Measurements from ENCODE around the gene TBX18. TPM values are rescaled to one million over a fixed set of nuclear protein-coding genes. Genes with fewer than 3 reads are reported as not detected.

The TBX18 gene
- total and polyA plus RNA-seq, 9 of the 15 experiments (the other 6 are each of a cell fraction or from before 2014, with no cell fraction given) = 4.0 to 36.1 (median 20.7) TPM

GRCh38 chr6:84763003-84763885 is 1.2 kb downstream of the TBX18 start (continued):
- TF ChIP-seq PBX2 (CRISPR knock-in tag; IDR thresholded peaks at IDR 0.05; ENCODE audit: low read depth) (no peak), PBX2 (tag; conservative IDR thresholded peaks at IDR 0.05; ENCODE audit: low read depth) (no peak), ZNF347 (CRISPR knock-in tag; IDR thresholded peaks at IDR 0.05; ENCODE audit: low read depth) (no peak), ZNF57 (CRISPR knock-in tag; IDR thresholded peaks at IDR 0.05) (no peak), ZNF407 (IDR thresholded peaks at IDR 0.05; ENCODE audit: low read depth) (no peak), ZC3H4 (CRISPR knock-in tag; IDR thresholded peaks at IDR 0.05; ENCODE audit: borderline replicate concordance) (peak; percentile 43; the same call in 1 of the 2 replicates), PTTG1 (tag; IDR thresholded peaks at IDR 0.05; ENCODE audit: low read depth) (no peak), HMG20B (CRISPR knock-in tag; IDR thresholded peaks at IDR 0.05) (no peak), CHD1 (IDR thresholded peaks at IDR 0.05; ENCODE audit: low read length) (peak; percentile 84), ZNF699 (CRISPR knock-in tag; IDR thresholded peaks at IDR 0.05; ENCODE audit: insufficient replicate concordance) (no peak), CBX8 (IDR thresholded peaks at IDR 0.05; ENCODE audit: borderline replicate concordance, extremely low read depth, low read depth, low read length, poor library complexity, severe bottlenecking) (no peak), ZBTB1 (CRISPR knock-in tag; IDR thresholded peaks at IDR 0.05; ENCODE audit: borderline replicate concordance, low read depth) (0 out of 2 replicates have a peak, but pooled peaks have one; percentile 4), ZFP1 (CRISPR knock-in tag; IDR thresholded peaks at IDR 0.05) (no peak), CREB1 (IDR thresholded peaks at IDR 0.05) (no peak; the same call in none of the 2 replicates), CREB1 (CRISPR knock-in tag; IDR thresholded peaks at IDR 0.05) (no peak), NR1H2 (CRISPR knock-in tag; IDR thresholded peaks at IDR 0.05) (no peak)
